CD4-positive, alpha-beta T cell treated with Interferon alpha-2 for 1 hour (primary cell): ENCODE data around the gene TTLL8.
"Not testable (repeated sequence)": the region's sequence is repeated elsewhere in the genome, so short reads cannot be mapped to it uniquely, and the experiment has no call there.

ENCODE experiments used
- DNase-seq, 2 donors: peaks; one replicate each; pipeline ENCODE4 v3.0.0-alpha.2; 2020 to 2022

TTLL8 gene

DNA sequence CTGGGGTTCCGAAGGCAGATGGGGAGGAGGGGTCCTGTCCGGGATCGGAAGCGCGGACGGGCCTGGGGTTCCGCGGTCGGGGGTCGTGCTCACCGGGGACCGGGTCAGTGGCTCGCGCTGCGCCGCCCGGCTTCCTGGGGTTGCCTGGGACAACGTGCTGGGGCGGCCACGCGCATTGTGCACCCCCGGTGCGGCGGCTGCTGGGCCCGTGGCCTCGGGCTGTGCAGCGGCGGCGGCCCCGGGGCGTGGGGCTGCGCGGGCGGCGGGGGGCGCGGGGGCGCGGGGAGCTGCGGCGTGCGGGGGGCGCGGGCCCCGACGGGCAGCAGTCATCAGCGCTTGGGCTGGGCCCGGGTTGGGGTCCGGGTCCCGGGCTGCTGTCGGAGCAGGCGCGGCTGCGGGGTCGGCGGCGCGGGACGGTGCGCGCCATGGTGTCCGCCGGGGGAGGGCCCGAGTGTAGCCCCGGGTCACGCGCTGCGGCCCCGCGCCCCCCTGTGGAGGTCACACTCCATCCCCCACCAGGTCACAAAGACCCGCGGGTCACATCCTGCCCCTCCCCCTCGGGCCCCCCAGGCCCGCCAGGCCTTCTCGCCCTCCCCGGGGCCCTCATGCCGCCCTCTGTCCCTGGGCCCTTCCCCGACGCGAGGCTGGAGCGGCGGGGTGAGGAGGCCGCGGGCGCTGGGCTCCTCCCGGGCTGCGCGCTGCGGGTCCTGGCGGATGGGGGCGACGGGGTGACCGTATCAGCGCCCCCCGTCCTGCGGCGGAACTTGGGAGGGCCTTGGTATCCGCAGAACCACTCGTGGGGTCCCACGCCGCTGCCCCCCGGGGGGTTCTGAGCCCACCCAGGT is at the start of gene TTLL8:
Gene TTLL8 (minus strand): TSS at position 238 of the 845 bp plus-strand sequence.
- no peak for DNase-seq

- no peak for DNase-seq
These were observed 49.4 kb upstream of the TTLL8 start for GRCh38 chr22:50107529-50107928.

- peak in 1 of 2 donors; percentile 9 for DNase-seq
These were observed 47.4 kb upstream of the TTLL8 start for GRCh38 chr22:50105208-50106100.

DNA sequence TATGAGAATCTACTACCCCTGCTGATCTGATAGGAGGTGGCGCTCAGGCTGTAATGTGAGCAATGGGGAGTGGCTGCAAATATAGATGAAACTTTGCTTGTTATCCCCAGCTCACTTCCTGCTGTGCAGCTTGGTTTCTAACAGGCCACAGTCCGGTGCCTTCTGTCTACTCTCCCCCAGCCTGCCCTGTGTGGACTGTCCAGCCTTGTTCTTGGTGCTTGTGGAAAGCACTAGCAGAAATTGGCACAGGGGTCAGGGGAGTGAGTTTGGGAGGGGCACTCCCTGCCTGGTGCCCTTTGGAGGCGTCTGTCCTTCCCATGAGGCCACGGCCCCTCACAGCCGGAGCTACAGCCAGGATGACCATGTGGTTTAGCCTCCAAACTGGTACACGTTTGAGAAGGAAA is 46.0 kb upstream of the TTLL8 start:
- no peak for DNase-seq

DNA sequence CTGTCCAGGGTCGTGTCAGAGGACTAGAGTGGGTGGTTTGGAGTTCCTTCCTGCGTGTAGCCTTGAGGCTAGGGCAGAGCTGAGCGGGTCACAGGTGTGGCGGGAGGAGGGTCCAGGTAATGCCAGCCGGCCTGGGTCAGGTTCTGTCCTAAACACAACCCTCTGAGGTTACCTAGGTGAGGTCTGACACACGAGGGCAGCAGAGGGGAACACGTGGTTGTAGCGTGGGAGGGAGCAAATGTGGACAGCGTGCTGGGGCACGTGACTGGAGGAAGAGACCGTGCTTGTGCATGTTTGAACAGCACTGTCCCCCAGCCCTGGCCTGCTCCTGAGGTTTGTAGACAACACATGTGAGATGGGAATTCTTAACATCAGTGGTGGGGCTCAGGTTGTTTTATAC is 44.8 kb upstream of the TTLL8 start:
- DNase-seq: no peak

DNA sequence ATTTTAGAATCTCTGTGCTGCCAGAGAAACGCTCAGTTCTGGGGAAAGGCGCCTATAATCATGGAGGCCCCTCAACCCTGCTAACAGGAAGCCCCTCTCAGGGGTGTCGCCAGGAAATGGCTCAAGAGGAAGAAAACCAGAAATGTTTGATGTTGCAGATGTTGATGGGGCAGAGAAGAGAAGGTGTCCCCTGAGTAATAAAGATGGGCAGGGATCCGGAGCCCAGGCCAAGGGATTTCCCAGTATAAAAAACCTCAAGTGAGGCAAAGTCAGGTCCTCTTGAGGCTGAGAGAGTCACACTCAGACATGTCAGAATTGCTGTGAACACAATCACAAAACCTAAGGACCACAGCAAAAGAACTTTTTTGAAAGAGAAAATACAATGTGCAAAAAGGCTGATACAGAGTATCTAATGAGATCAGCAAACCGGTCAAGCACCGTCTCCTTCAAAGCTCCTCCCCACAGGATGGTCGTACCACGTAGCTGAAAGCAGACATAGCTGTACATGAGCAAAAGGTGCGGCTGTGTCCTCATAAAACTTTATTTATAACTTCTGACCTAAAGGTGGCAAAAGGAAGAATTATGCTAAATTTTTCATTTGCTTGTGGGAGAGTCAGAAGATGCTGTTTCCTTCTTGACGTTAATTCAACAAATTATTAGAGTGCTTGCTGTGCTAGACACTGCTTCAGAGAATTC is 43.9 kb upstream of the TTLL8 start:
- no peak for DNase-seq

DNA sequence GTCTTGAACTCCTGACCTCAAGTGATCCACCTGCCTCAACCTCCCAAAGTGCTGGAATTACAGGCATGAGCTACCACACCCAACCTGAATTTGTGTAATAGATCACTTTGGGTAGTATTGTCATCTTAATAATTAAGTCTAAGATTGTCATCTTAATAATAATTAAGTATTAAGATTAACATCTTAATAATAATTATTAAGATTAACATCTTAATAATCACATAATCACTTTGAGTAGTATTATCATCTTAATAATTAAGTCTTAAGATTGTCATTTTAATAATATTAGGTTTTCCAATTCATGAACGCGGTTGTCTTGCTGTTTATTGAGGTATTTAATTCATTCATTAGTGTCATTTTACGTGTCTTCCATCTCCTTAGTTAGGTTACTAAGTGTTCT is 40.0 kb upstream of the TTLL8 start:
- DNase-seq: no peak

GRCh38 chr22:50092342-50092741 is 34.2 kb upstream of the TTLL8 start:
- no peak for DNase-seq

- DNase-seq: no peak
These were observed 33.1 kb upstream of the TTLL8 start for GRCh38 chr22:50091092-50091768.

GRCh38 chr22:50090412-50090714 is 32.3 kb upstream of the TTLL8 start:
- DNase-seq: no peak

DNA sequence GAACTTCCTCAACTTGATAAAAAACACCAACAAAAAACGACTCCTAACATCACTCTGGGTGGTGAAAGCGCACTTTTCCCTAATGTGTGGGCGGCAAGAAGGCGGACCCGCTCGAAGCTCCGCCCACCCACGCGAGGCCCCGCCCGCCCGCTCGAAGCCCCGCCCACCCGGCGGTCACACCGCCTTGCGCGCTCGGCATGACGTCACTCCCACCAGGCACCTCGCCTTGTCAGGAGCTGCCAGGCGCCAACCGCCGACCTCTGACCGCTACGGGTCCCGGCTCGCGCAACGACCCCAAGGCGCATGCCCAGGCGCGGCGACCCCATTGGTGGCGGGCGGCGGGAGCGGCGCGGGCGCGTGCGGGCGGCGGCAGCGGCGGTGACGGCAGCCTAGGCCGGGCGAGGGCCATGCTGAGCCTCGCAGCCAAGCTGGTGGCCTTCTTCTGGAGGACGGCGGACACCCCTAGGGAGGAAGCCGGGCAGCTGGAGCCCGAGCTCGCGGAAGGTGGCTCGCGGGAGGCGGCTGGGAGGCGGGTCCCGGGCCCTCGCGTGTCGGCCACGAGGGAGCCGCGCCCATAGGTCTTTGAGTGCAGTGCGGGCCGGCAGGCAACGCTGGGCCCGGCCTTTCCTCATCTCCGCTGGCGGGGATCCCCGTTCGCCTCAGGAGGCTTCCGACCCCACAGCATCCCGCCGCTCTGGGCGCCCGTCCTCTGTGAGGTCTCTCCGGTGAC is 31.7 kb upstream of the TTLL8 start, which contains the start of gene MOV10L1:
Gene MOV10L1 (plus strand): TSS at position 325 of the 730 bp plus-strand sequence. CDS start 83 bp downstream, at position 408.
- DNase-seq: peak; percentile 44 to 65

GRCh38 chr22:50089231-50089630 is 31.1 kb upstream of the TTLL8 start:
- DNase-seq: no peak

- DNase-seq: no peak
These were observed 30.0 kb upstream of the TTLL8 start for GRCh38 chr22:50088096-50088495.

GRCh38 chr22:50087646-50088045 is 29.5 kb upstream of the TTLL8 start:
- DNase-seq: no peak

GRCh38 chr22:50086975-50087374 is 28.9 kb upstream of the TTLL8 start:
- DNase-seq: not testable (repeated sequence)

- DNase-seq: no peak
These were observed 28.4 kb upstream of the TTLL8 start for GRCh38 chr22:50086526-50086925.

GRCh38 chr22:50085211-50085972 is 27.3 kb upstream of the TTLL8 start, which contains the start of gene MLC1:
MLC1 (minus strand) TSS chr22:50085426; CDS start chr22:50084902, 524 bp downstream.
- DNase-seq: peak in 1 of 2 donors; percentile 21

DNA sequence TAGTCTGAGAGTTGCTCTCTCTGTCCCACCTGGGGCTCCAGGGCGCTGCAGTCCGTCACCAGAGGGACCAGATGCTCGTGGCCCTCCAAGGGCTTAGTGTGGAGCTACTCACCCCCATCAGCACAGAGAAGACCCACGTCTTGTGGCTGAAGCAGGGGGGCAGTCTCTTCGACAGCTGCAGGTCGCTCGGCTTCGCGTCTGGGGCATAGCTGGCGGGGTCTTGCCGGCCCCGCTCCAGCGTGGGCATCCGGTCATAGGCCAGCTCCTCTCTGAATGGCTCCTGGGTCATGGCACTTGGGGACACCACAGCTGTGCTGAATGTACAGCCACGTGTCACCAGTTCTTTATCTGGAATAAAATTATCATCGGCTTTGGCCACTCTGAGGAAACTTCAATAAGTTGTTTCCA is 26.5 kb upstream of the TTLL8 start:
- DNase-seq: no peak

DNA sequence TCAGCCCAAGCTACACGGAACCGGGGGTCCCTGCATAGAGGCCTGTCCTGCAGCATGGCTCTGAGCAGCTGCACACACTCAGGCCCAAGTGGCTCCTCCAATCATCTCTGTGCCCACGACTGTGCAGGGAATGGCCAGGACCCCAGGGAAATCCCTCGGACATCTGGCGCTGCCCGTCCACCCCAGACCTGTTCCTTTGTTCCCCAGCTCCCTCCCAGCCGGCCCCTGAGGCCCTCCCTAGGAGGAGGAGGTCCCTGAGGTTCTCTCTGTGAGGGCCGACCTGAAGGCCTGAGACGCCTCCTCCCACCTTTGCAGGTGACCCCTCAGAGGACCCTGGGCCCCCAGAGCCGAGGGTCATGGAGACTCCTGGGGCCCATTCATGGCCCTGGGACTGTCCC is 26.0 kb upstream of the TTLL8 start:
- no peak for DNase-seq

- no peak for DNase-seq
These were observed 25.5 kb upstream of the TTLL8 start for GRCh38 chr22:50083462-50084079.
